PC-3 (cell line): Measurements from ENCODE around the gene SMG9. TPM values are rescaled to one million over a fixed set of nuclear protein-coding genes. Genes with fewer than 3 reads are reported as not detected.

Experiments
- ATAC-seq: fragments of 200-7000 bp; cut with Tn5 transposase; 2 replicates; pipeline ENCODE4 v1.9.1; 2020; ENCODE audit warnings: mild to moderate bottlenecking, moderate library complexity
- BruUV-seq: library from RNA; stranded (reverse); fragments of 400-500 nt; replicated peaks from 2 replicates; lab custom pipeline; 2021; lab: Mats Ljungman, UMichigan
- CTCF ChIA-PET: fragments of 300-600 bp; sonication (Branson Sonifier 250); formaldehyde crosslinking; loops from one replicate; lab custom pipeline; 2022; ENCODE audit warnings: antibody characterized with exemption; lab: Charles Lee
- POLR2A ChIA-PET: fragments of 300-600 bp; sonication (Branson Sonifier 250); formaldehyde crosslinking; loops from one replicate; lab custom pipeline; 2022; ENCODE audit warnings: antibody characterized with exemption; ENCODE audit not compliant: unreplicated experiment; lab: Charles Lee
- DNase-seq: peaks from one replicate; pipeline ENCODE4 v3.0.0-alpha.2; 2015
- H2AFZ ChIP-seq: fragments of 300-600 bp; sonication (generic); 2 replicates; pipeline ENCODE4 v1.6.0; 2016; ENCODE audit warnings: antibody characterized with exemption, low read length
- H3F3A ChIP-seq: fragments of 300-600 bp; sonication (generic); one replicate; pipeline ENCODE4 v1.6.0; 2017; ENCODE audit warnings: antibody characterized with exemption, low read length, control low read depth, mild to moderate bottlenecking; ENCODE audit not compliant: unreplicated experiment
- H3K27ac ChIP-seq: fragments of 300-600 bp; sonication (generic); 2 replicates; pipeline ENCODE4 v1.5.1; 2016; ENCODE audit warnings: mild to moderate bottlenecking, low read length
- H3K27me3 ChIP-seq: fragments of 300-600 bp; sonication (generic); 2 replicates; pipeline ENCODE4 v1.6.1; 2016; ENCODE audit warnings: low read length, mixed read lengths
- H3K36me3 ChIP-seq: fragments of 300-600 bp; sonication (generic); 2 replicates; pipeline ENCODE4 v1.6.1; 2016; ENCODE audit warnings: low read depth, mixed run types, low read length, mixed read lengths
- H3K4me1 ChIP-seq: fragments of 300-600 bp; sonication (generic); 2 replicates; pipeline ENCODE4 v1.5.1; 2016; ENCODE audit warnings: low read length; ENCODE audit not compliant: insufficient read depth
- H3K4me2 ChIP-seq: fragments of 300-600 bp; sonication (generic); 2 replicates; pipeline ENCODE4 v1.6.0; 2016; ENCODE audit warnings: low read length
- H3K4me3 ChIP-seq: fragments of 300-600 bp; sonication (generic); 2 replicates; pipeline ENCODE4 v1.5.1; 2016; ENCODE audit warnings: mild to moderate bottlenecking, low read length, mixed read lengths
- H3K79me2 ChIP-seq: fragments of 300-600 bp; sonication (generic); 2 replicates; pipeline ENCODE4 v1.6.1; 2017; ENCODE audit warnings: low read length, mixed read lengths
- H3K9ac ChIP-seq: fragments of 300-600 bp; sonication (generic); 2 replicates; pipeline ENCODE4 v1.6.0; 2016; ENCODE audit warnings: mild to moderate bottlenecking, low read length
- H3K9me2 ChIP-seq: fragments of 300-600 bp; sonication (generic); replicated peaks from 2 replicates; pipeline ENCODE4 v1.6.1; 2016; ENCODE audit warnings: mixed run types, low read length, mixed read lengths
- H3K9me3 ChIP-seq: fragments of 300-600 bp; sonication (generic); 2 replicates; pipeline ENCODE4 v1.6.1; 2016; ENCODE audit warnings: low read length, mixed read lengths
- H4K20me1 ChIP-seq: fragments of 300-600 bp; sonication (generic); 2 replicates; pipeline ENCODE4 v1.6.1; 2016; ENCODE audit warnings: low read length, mixed read lengths
- CTCF ChIP-seq: fragments of 300-600 bp; sonication (generic); conservative IDR thresholded peaks from 2 replicates; pipeline ENCODE4 v1.5.1; 2017; ENCODE audit warnings: antibody characterized with exemption, low read depth, mild to moderate bottlenecking, low read length
- EZH2 ChIP-seq: fragments of 300-600 bp; sonication (generic); IDR thresholded peaks from one replicate; pipeline ENCODE4 v1.6.1; 2017; ENCODE audit warnings: antibody characterized with exemption, mild to moderate bottlenecking, low read length; ENCODE audit not compliant: unreplicated experiment
- EZH2phosphoT487 ChIP-seq: fragments of 300-600 bp; sonication (generic); IDR thresholded peaks from 2 replicates; pipeline ENCODE4 v1.6.1; 2018; ENCODE audit warnings: mild to moderate bottlenecking, antibody characterized with exemption, low read length, borderline replicate concordance
- intact Hi-C: fragments of 100-400 bp; cut with micrococcal nuclease; formaldehyde crosslinking; loops from 2 replicates; pipeline ENCODE4 v1.9.0; 2023
- total RNA-seq: library from RNA; depleted of rRNA; stranded (reverse); fragments of >200 nt; gene quantifications from 2 replicates; pipeline ENCODE4 v1.2.3, GENCODE V29; 2014

The SMG9 gene
- total RNA-seq, 1 experiment from 2014 or later = 48.8 TPM

DNA sequence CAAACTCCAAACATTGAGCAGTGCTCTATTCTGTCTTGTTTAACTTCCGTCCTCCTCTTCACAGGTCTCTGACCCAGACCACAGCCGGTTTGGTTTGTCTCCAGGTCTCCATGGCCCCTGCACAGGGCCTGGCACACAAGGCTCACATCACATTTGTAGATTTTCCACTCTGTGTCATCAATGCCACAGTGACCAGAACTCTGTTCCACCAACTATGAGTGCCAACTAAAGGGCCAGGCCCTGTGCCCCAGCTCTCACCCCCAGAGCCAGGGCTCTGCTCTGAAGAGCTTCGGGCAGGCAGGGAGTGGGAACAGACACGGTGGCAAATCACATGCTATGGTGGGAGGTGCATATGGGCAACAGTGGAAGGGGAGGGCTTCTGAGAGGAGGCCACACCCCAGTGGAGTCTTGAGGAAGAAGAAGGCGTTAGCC lies 16.0 kb downstream of the SMG9 start:
- Histone ChIP-seq H3K79me2 (no peaks in the 10 kb centered on the region), H3K4me1 (peaks cover 18% of the 10 kb centered on the region), H3K4me3 (no peak overlapping the region), H3K9me2 (no peaks in the 10 kb centered on the region), H2AFZ (no peak overlapping the region), H3K36me3 (peaks cover 30% of the 10 kb centered on the region), H4K20me1 (no peaks in the 10 kb centered on the region), H3F3A (no peaks in the 10 kb centered on the region), H3K9me3 (no peaks in the 10 kb centered on the region), H3K27me3 (no peaks in the 10 kb centered on the region), H3K4me2 (no peak overlapping the region), H3K9ac (no peak overlapping the region), H3K27ac (no peak overlapping the region)
- BruUV-seq = no TSS peak
- intact Hi-C loops = no loop called here
- ChIA-PET CTCF (interaction anchor here (0.7 kb wide), 1 partner anchor 144 kb away, joined by 4 read pairs; no protein-coding TSS in a partner anchor), POLR2A (no interaction called here)
- DNase-seq = no peak
- no peak for TF ChIP-seq EZH2
- no peak for TF ChIP-seq EZH2phosphoT487
- no peak for TF ChIP-seq CTCF
- no peak for ATAC-seq

DNA sequence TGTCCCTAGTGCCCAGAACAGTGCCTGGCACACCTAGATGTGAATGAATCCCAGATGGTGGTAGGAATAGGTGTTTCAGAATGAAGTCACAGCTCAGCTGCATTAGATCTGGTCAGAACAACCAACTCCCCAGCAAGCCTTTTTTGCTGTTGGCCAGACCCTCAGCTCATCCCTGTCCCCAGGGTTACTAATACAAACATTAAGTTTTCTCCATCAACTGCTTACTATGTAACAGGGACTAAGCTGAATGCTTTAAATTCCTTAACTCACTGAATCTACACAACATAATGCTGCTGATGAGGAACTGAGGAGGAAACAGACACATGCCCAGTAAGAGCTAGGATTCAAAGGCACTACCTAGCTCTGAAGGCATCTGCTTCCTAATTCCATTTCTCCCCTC lies 18.8 kb downstream of the SMG9 start:
- TF ChIP-seq CTCF (no peak), EZH2phosphoT487 (no peak), EZH2 (no peak)
- CTCF ChIA-PET = no interaction called here
- no peak overlapping the region for H2AFZ ChIP-seq
- no peak overlapping the region for H3K4me2 ChIP-seq
- intact Hi-C loops = no loop called here
- POLR2A ChIA-PET = no interaction called here
- no TSS peak for BruUV-seq
- no peak for ATAC-seq
- H3K9me3 ChIP-seq = no peaks in the 10 kb centered on the region
- H3K9ac ChIP-seq = no peak overlapping the region
- no peaks in the 10 kb centered on the region for H3K27me3 ChIP-seq
- H4K20me1 ChIP-seq = no peaks in the 10 kb centered on the region
- no peaks in the 10 kb centered on the region for H3F3A ChIP-seq
- no peaks in the 10 kb centered on the region for H3K79me2 ChIP-seq
- no peak overlapping the region for H3K4me3 ChIP-seq
- peaks cover 18% of the 10 kb centered on the region for H3K4me1 ChIP-seq
- H3K36me3 ChIP-seq = peaks cover 38% of the 10 kb centered on the region
- H3K9me2 ChIP-seq = no peaks in the 10 kb centered on the region
- no peak overlapping the region for H3K27ac ChIP-seq
- DNase-seq = no peak

DNA sequence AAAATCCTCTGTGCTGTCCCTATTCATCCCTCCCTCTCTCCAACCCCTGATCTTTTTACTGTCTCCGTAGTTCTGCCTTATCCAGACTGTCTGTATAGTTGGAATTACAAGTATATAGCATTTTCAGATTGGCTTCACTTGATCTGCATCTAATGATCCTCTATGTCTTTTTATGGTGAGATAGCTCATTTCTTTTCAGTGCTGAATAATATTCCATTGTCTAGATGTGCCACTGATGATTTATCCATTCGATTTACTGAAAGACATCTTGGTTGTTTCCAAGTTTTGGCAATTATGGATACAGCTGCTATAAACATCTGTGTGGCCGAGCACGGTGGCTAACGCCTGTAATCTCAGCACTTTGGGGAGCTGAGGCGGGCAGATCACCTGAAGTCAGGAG lies 19.7 kb downstream of the SMG9 start:
- ATAC-seq = no peak
- no peaks in the 10 kb centered on the region for H3K9me3 ChIP-seq
- TF ChIP-seq CTCF (no peak), EZH2phosphoT487 (no peak), EZH2 (no peak)
- intact Hi-C loops = no loop called here
- no peaks in the 10 kb centered on the region for H3K27me3 ChIP-seq
- no peaks in the 10 kb centered on the region for H3K79me2 ChIP-seq
- H3K27ac ChIP-seq = no peak overlapping the region
- ChIA-PET CTCF (no interaction called here), POLR2A (no interaction called here)
- DNase-seq = no peak
- no TSS peak for BruUV-seq
- H3K4me3 ChIP-seq = no peak overlapping the region
- H3K9me2 ChIP-seq = no peaks in the 10 kb centered on the region
- no peak overlapping the region for H2AFZ ChIP-seq
- peaks cover 10% of the 10 kb centered on the region for H3K4me1 ChIP-seq
- no peaks in the 10 kb centered on the region for H4K20me1 ChIP-seq
- H3F3A ChIP-seq = no peaks in the 10 kb centered on the region
- H3K36me3 ChIP-seq = peaks cover 40% of the 10 kb centered on the region
- no peak overlapping the region for H3K4me2 ChIP-seq
- no peak overlapping the region for H3K9ac ChIP-seq
